ENCODE measurements around the gene PHF21A. TPM values are rescaled to one million over a fixed set of nuclear protein-coding genes. Genes with fewer than 3 reads are reported as not detected.

PHF21A gene
- total RNA-seq, 1 donor from 2014 or later: 35.9 TPM

- no peaks in the 10 kb centered on the region for H3K9me3 Mint-ChIP-seq (ENCODE audit: low read depth)
- TF ChIP-seq, protein P1, sequence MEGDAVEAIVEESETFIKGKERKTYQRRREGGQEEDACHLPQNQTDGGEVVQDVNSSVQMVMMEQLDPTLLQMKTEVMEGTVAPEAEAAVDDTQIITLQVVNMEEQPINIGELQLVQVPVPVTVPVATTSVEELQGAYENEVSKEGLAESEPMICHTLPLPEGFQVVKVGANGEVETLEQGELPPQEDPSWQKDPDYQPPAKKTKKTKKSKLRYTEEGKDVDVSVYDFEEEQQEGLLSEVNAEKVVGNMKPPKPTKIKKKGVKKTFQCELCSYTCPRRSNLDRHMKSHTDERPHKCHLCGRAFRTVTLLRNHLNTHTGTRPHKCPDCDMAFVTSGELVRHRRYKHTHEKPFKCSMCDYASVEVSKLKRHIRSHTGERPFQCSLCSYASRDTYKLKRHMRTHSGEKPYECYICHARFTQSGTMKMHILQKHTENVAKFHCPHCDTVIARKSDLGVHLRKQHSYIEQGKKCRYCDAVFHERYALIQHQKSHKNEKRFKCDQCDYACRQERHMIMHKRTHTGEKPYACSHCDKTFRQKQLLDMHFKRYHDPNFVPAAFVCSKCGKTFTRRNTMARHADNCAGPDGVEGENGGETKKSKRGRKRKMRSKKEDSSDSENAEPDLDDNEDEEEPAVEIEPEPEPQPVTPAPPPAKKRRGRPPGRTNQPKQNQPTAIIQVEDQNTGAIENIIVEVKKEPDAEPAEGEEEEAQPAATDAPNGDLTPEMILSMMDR (IDR thresholded peaks at IDR 0.05): no peak
- no peak overlapping the region for H3K27ac Mint-ChIP-seq (ENCODE audit: unreplicated experiment)
- no peak for DNase-seq (ENCODE audit: low spot score)
- H3K27me3 Mint-ChIP-seq (ENCODE audit: low read depth): no peaks in the 10 kb centered on the region
- H3K4me3 Mint-ChIP-seq (ENCODE audit: unreplicated experiment): no peak overlapping the region
- H3K36me3 Mint-ChIP-seq (ENCODE audit: low read depth): peaks cover 17% of the 10 kb centered on the region
- no peaks in the 10 kb centered on the region for H3K4me1 Mint-ChIP-seq (ENCODE audit: low read depth)
Observed at GRCh38 chr11:45936511-45937054, 184.7 kb downstream of the PHF21A start.

GRCh38 chr11:45935349-45936064 is 185.7 kb downstream of the PHF21A start:
- Mint-ChIP-seq H3K36me3 (ENCODE audit: low read depth) (peaks cover 15% of the 10 kb centered on the region), H3K27me3 (ENCODE audit: low read depth) (no peaks in the 10 kb centered on the region), H3K9me3 (ENCODE audit: low read depth) (no peaks in the 10 kb centered on the region), H3K4me1 (ENCODE audit: low read depth) (no peaks in the 10 kb centered on the region), H3K27ac (ENCODE audit: unreplicated experiment) (no peak overlapping the region), H3K4me3 (ENCODE audit: unreplicated experiment) (no peak overlapping the region)
- DNase-seq (ENCODE audit: low spot score): no peak
- TF ChIP-seq, protein P1 (IDR thresholded peaks at IDR 0.05): no peak

GRCh38 chr11:45934580-45935318 is 186.5 kb downstream of the PHF21A start:
- H3K4me3 Mint-ChIP-seq (ENCODE audit: unreplicated experiment): no peak overlapping the region
- TF ChIP-seq, protein P1 (IDR thresholded peaks at IDR 0.05): no peak
- H3K27me3 Mint-ChIP-seq (ENCODE audit: low read depth): no peaks in the 10 kb centered on the region
- no peak overlapping the region for H3K27ac Mint-ChIP-seq (ENCODE audit: unreplicated experiment)
- H3K36me3 Mint-ChIP-seq (ENCODE audit: low read depth): peaks cover 17% of the 10 kb centered on the region
- H3K9me3 Mint-ChIP-seq (ENCODE audit: low read depth): no peaks in the 10 kb centered on the region
- DNase-seq (ENCODE audit: low spot score): no peak
- peaks cover 6% of the 10 kb centered on the region for H3K4me1 Mint-ChIP-seq (ENCODE audit: low read depth)

DNA sequence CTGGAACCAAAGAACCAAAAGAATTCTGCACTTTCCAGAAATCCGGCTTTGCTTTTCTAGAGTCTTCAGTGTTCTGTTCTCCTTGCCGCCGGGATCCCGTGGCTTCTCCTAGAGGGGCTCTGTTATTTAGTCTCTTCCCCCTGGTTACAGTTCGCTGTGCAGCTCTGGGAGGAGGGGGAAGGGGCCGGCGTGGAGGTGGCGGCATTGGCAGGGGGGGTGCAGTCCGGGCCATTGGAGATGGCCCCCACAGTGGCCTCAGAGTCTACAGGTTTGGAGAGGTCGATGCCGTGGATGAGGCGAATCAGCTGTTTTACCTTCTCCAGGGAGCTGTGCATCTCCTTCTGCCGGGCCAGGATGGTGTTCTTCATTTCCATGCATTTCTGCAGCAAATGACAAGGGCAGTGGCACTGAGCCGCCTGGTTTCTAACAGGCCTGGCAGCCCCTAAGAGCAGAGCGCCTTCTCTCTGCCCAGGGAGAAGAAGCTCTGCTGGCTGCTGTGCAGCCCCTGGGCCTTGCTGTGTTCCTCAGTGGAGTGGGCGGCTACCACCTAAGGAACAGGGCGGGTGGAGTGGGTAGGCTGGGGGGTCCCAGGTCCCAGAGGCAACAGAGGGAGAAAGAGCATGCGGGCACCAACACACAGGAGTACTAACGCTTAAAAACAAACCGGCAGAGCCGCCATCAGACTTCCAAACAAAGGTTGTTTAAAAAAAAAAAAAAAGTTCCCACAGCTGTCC is 187.2 kb downstream of the PHF21A start:
- Mint-ChIP-seq H3K36me3 (ENCODE audit: low read depth) (peaks cover 17% of the 10 kb centered on the region), H3K27me3 (ENCODE audit: low read depth) (no peaks in the 10 kb centered on the region), H3K9me3 (ENCODE audit: low read depth) (no peaks in the 10 kb centered on the region), H3K4me3 (ENCODE audit: unreplicated experiment) (no peak overlapping the region), H3K4me1 (ENCODE audit: low read depth) (peaks cover 6% of the 10 kb centered on the region), H3K27ac (ENCODE audit: unreplicated experiment) (no peak overlapping the region)
- DNase-seq (ENCODE audit: low spot score): no peak
- TF ChIP-seq, protein P1 (IDR thresholded peaks at IDR 0.05): no peak

Data from chondrocyte (in vitro differentiated cells).